Measurements from ENCODE around the gene TENM3. TPM values are rescaled to one million over a fixed set of nuclear protein-coding genes. Genes with fewer than 3 reads are reported as not detected.
"Not testable (repeated sequence)": the region's sequence is repeated elsewhere in the genome, so short reads cannot be mapped to it uniquely, and the experiment has no call there.

Gene TENM3
- total RNA-seq, 1 donor from 2014 or later: 62.0 TPM

- DNase-seq: no peak
These were observed 96.0 kb downstream of the TENM3 start for GRCh38 chr4:182339221-182339641.

DNA sequence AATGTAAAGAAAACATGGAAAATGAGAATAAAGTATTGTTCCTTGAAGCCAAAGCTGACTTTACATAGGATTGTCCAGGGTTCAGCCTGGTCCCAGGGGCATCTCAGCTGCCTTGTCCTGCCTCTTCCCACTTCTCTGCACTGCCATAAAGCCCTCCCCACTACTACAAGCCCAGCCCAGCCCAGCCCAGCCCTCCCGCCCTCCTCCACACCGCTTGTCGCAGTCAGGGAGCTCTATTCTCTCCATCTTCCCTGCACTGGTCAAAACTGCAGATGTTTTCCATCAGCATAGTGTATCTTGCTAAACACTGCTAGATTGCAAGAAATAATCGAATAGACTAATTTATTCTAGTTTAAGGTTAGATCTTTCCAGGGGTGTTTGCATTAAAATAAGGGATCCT, 100.3 kb downstream of the TENM3 start:
- no peak for DNase-seq

- DNase-seq: no peak
These were observed 101.8 kb downstream of the TENM3 start for GRCh38 chr4:182344968-182345367.

DNA sequence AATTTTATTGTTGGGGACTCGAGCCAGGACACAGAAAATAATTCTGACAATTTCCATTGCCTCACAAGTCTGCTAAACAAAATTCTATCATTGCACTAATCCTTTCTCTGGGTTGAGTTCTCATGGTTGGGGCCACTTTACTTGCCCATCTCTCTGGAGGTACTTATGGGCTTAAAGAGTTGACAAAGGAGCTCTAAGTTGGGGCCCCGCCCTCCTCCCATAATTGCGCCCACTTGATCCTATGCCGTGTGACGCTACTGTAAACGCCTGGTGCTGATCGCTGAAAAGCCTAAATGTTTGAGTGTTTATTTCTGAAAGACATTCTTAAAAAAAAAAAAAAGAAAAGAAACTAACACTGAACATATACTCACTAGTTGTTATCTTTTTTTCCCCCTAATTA, 103.0 kb downstream of the TENM3 start:
- DNase-seq: no peak

GRCh38 chr4:182346675-182347375, 103.6 kb downstream of the TENM3 start:
- no peak for DNase-seq

GRCh38 chr4:182348779-182349326, 105.7 kb downstream of the TENM3 start:
- no peak for DNase-seq

GRCh38 chr4:182350041-182350440, 106.8 kb downstream of the TENM3 start:
- DNase-seq: no peak

DNA sequence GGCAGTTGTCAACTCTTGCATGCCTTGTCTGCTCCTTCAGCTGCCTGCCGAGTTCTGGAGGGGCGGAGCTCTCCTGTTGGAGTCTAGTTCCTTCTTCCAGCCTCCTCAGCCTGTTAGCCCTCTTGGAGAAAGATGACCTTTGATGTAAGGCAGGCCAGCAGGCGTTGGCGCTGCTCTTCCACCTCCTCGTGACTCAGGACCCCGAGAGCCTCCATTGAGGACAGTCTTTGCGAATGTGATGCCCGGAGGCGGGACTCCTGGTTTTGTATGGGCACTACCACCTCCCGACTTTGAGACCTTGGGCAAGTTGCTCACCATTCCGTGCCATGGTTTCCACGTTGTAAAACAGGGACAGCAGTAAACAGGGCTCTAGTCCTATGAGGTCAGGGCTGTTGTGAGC, 108.3 kb downstream of the TENM3 start:
- no peak for DNase-seq

GRCh38 chr4:182354106-182354505, 110.9 kb downstream of the TENM3 start:
- DNase-seq: no peak

DNA sequence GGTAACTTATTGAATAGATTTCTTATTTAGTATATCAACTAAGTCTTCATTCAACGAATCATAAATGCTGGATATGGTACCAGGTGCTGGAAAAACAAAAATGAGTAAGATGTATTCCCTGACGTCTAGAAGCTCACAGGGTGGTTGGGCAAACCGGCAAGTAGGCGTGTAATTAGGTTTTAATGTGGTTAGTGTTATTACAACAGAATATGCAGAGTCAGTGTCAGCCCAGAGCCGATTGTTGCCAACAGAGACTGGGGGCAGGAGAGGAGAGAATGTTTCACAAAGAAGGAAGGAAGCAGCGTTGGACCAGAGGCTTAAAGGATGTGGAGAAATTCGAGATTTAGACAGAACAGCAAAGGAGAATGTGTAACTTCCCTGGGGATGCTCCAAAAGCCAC, 111.7 kb downstream of the TENM3 start:
- DNase-seq: peak; percentile 21

DNA sequence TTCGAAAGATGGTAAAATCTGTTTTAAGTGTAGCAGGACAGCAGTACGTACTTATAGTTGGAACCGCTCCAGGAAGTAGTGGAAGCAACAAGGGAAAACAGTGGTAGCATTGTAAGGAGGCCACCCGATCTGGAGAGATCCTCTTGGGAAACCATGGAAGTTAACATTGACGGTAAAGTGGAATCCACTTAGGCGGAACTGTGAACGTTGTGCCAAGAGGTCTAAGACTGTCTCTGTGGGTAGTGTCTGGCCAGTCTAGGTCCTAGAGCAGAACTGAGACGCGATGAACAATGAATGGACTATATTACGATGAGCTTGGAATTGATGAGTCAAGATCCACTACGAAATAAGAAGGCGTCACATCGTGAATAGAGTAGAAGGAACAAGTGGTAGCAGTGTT, 124.0 kb downstream of the TENM3 start:
- DNase-seq: peak; percentile 77

DNA sequence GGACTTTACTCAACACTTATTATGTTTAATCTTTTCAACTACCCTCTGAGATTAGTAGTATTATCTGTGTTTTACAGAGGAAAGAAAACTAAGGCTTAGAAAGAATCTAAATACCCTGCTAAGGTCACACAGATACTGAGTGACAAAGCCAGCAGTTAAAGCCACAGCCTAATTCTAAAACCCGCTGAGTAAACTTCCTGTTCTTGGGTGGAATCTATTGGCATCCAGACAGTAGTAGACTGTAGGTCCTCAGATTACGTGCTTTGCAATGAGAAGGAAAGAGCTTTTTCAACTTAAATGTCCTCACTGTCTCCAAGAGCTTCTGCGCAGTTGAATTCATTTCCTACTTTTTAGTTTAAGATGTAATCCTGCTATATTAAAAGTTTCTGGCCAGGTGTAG, 126.0 kb downstream of the TENM3 start:
- DNase-seq: peak; percentile 57

DNA sequence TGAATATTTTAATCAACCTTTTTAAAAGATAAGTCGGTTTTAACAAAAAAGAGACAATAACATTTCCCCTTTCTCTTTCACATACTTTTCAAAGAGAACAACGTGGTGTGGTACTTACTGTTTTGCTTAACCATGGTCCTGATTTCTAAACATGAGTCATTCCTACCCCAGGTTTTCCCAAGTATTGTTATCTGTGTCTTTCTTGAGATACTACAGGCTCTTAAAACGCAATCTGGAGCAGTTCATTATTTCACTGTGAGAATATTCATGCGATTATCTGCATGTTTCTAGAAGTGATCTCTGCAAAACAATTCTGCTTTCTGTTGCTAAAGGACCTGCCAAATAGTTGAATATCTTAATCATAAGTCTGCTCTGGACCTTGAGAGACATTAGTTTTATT, 127.3 kb downstream of the TENM3 start:
- no peak for DNase-seq

- DNase-seq: peak; percentile 80
These were observed 137.6 kb downstream of the TENM3 start for GRCh38 chr4:182380771-182381181.

- DNase-seq: no peak
These were observed 139.7 kb downstream of the TENM3 start for GRCh38 chr4:182382941-182383340.

DNA sequence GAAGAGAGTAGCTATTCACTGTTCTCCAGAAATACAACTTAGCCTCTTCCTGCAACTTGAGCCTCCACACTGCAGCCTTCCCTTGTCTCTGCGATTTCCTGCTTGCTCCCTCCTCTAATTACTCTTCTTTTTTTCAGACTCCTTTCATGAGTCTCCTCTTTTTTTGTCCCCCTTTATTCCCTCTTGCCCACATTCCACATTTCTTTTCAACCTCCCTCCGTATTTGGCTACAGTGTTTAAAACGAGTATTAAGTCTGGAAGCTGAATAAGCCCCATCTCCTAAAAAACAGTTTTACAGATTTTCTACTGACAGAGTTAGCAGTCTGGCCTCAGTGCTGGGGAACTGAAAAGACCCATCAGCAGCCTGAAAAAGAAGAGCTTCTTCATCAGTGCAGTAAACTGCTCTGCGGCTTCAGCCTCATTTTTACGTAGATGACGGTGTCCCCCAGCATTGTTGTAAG, 141.5 kb downstream of the TENM3 start:
- DNase-seq: peak; percentile 58

GRCh38 chr4:182385897-182386296, 142.7 kb downstream of the TENM3 start:
- no peak for DNase-seq

DNA sequence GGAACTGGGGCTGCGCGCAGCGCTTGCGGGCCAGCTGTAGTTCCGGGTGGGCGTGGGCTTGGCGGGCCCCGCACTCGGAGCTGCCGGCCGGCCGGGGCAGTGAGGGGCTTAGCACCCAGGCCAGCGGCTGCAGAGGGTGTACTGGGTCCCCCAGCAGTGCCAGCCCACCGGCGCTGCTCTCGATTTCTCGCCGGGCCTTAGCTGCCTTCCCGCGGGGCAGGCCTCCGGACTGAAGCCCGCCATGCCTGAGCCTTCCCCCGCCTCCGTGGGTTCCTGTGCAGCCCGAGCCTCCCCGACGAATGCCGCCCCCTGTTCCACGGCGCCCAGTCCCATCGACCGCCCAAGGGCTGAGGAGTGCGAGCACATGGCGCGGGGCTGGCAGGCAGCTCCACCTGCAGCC, 143.4 kb downstream of the TENM3 start:
- not testable (repeated sequence) for DNase-seq

- no peak for DNase-seq
These were observed 148.0 kb downstream of the TENM3 start for GRCh38 chr4:182391111-182391684.

DNA sequence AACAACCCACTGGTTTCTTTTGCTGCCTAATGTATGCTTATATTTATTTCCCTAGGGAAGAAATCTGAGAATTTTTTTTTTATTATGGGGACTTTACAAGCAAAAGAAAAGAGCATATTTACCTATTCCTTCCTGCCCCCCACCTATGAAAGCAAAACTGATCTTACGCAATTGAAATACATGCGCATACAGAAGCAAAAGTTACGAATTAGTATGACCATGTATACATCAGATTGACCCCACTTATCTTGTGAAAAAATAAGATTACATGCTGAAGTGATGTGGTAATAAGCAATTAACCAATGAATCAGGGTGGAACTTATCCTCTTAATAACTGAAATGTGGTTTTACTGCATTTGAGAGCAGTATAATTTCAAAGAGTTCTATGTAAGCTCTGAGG, 151.0 kb downstream of the TENM3 start:
- DNase-seq: no peak

DNA sequence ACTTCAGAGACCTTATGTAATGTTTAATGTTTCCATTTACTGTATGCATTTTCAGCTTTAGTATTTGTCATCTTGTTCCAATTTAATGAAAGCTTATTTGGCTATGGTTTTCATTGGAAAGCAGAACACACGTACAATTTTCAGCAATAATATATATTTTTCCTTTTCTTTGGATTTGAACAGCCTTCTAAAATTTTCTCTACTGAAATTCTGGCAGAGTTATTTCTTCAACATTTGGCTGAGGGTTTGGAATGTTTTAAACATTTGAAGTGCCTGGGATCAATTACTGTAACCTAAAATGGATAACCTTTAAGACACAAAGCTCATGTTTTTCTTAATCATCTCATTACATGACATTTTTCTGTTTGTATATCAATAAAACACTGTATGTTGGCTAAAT, 156.9 kb downstream of the TENM3 start:
- DNase-seq: peak; percentile 35

DNA sequence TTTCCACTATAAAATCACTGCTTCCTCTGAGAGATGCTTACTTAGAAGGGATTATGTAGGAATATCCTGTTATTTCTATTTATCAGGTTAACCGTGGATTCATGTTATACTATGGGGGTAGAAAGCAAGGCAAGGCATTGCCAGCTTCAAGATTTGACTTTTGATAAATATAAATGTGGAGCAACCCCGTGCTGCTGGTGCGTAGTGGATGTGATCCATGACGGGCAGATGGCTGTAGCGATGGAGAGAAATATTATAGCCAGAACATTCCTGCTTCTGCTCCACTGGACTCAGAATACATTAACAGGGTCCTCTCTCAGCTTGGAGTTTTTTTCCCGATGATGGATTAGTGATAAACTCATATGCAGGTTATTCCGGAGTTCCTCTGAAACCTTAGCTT, 157.6 kb downstream of the TENM3 start:
- DNase-seq: no peak

GRCh38 chr4:182404376-182404775, 161.2 kb downstream of the TENM3 start:
- DNase-seq: no peak

GRCh38 chr4:182405087-182405486, 161.9 kb downstream of the TENM3 start:
- DNase-seq: no peak
